Sigmoid colon (tissue), 7 donors: ENCODE data around the gene C22orf39. TPM values are rescaled to one million over a fixed set of nuclear protein-coding genes. Genes with fewer than 3 reads are reported as not detected.

Source experiments
- DNase-seq: peaks from one replicate; pipeline ENCODE4 v3.0.0-alpha.2; 2019
- H3K27ac ChIP-seq, 4 donors: fragments of 200-600 bp; sonication (generic); one replicate each; pipeline ENCODE4 v1.5.1; 2016 to 2019; ENCODE audit warnings: mild to moderate bottlenecking in 1 of 4
- H3K27me3 ChIP-seq, 3 donors: fragments of 200-600 bp; sonication (generic); one replicate each; pipeline ENCODE4 v1.5.1; 2019; ENCODE audit warnings: mild to moderate bottlenecking in 1 of 3
- H3K36me3 ChIP-seq, 4 donors: fragments of 200-600 bp; sonication (generic); one replicate each; pipeline ENCODE4 v1.5.1; 2016 to 2019
- H3K4me1 ChIP-seq, 4 donors: fragments of 200-600 bp; sonication (generic); one replicate each; pipeline ENCODE4 v1.5.1; 2017 to 2019
- H3K4me3 ChIP-seq, 4 donors: fragments of 200-600 bp; sonication (generic); one replicate each; pipeline ENCODE4 v1.5.1; 2017 to 2019; ENCODE audit warnings: mild to moderate bottlenecking in 2 of 4, moderate library complexity in 1 of 4
- H3K9me3 ChIP-seq, 4 donors: fragments of 200-600 bp in 3 of 4; sonication (generic) in 3 of 4; one replicate each; pipeline versions ENCODE4 v1.5.1 to v1.6.1; 2013 to 2019
- CTCF ChIP-seq, 4 experiments: fragments of 450-650 bp in 3 of 4; fragments of 200-600 bp in 1 of 4; IDR thresholded peaks; one replicate each; pipeline ENCODE4 v1.5.1; 2016 to 2019; ENCODE audit warnings: antibody characterized with exemption in 4 of 4, mild to moderate bottlenecking in 3 of 4, moderate library complexity in 2 of 4
- EP300 ChIP-seq, 4 donors: sonication (generic); formaldehyde crosslinking; IDR thresholded peaks; one replicate each; pipeline ENCODE4 v1.6.1; 2017; ENCODE audit warnings: antibody characterized with exemption in 4 of 4
- POLR2A ChIP-seq, 2 donors: fragments of 450-650 bp; IDR thresholded peaks; one replicate each; pipeline ENCODE4 v1.6.1; 2016; ENCODE audit warnings: antibody characterized with exemption in 2 of 2, mild to moderate bottlenecking in 2 of 2, moderate library complexity in 2 of 2
- POLR2AphosphoS5 ChIP-seq, 4 donors: sonication (generic); formaldehyde crosslinking; IDR thresholded peaks; one replicate each; pipeline ENCODE4 v1.6.1; 2017; ENCODE audit warnings: antibody characterized with exemption in 4 of 4
- WGBS, 2 donors: extraction: QIAGEN DNeasy Blood & Tissue Kit; methylation state at CpG; one replicate each; pipeline ENCODE4 v1.1.7; 2013; 5-methylcytosine and 5-hydroxymethylcytosine counted together
- intact Hi-C: fragments of 100-400 bp; cut with DNase I; formaldehyde crosslinking; loops from one replicate; pipeline ENCODE4 v1.15.1; 2023
- polyA plus RNA-seq, 3 donors: library from polyadenylated mRNA; stranded (reverse); fragments of 200-250 nt; gene quantifications; one replicate each; pipeline ENCODE4 v1.2.3, GENCODE V29; 2013
- total RNA-seq, 4 donors: library from RNA; depleted of rRNA; stranded (reverse); fragments of >200 nt; gene quantifications; one replicate each; pipeline ENCODE4 v1.1.0, GENCODE V29; 2016
- donor health status: healthy with polysubstance abuse.
- donor health status: Bipolar disorder and iron deficiency.
- donor health status: healthy.

C22orf39 gene
- total and polyA plus RNA-seq, 7 donors, result 25.2 to 135 (median 88.1) TPM

- H3K9me3 ChIP-seq, result no peaks in the 10 kb centered on the region
- intact Hi-C loops, result no loop called here
- no peaks in the 10 kb centered on the region for H3K36me3 ChIP-seq
- no peak overlapping the region for H3K4me3 ChIP-seq
- 96 to 97% methylated on average over 6 of the region's 6 CpGs for WGBS, 2 donors
- H3K27ac ChIP-seq, result no peak overlapping the region
- no peaks in the 10 kb centered on the region for H3K27me3 ChIP-seq
- no peaks in the 10 kb centered on the region for H3K4me1 ChIP-seq
- no peak for TF ChIP-seq EP300 (IDR thresholded peaks at IDR 0.05)
- TF ChIP-seq POLR2AphosphoS5 (IDR thresholded peaks at IDR 0.05), result no peak
- TF ChIP-seq CTCF (IDR thresholded peaks at IDR 0.05), result no peak
- no peak for TF ChIP-seq POLR2A (IDR thresholded peaks at IDR 0.05)
- DNase-seq, result no peak
Measured at GRCh38 chr22:19494676-19495173, 47.2 kb upstream of the C22orf39 start.

GRCh38 chr22:19494001-19494560, 46.6 kb upstream of the C22orf39 start:
- TF ChIP-seq EP300 (IDR thresholded peaks at IDR 0.05), result no peak
- TF ChIP-seq POLR2AphosphoS5 (IDR thresholded peaks at IDR 0.05), result no peak
- TF ChIP-seq POLR2A (IDR thresholded peaks at IDR 0.05), result no peak
- no peak for TF ChIP-seq CTCF (IDR thresholded peaks at IDR 0.05)
- intact Hi-C loops, result no loop called here
- no peak overlapping the region for H3K27ac ChIP-seq
- WGBS, 2 donors, result 98% methylated on average over 8 of the region's 8 CpGs
- H3K36me3 ChIP-seq, result no peaks in the 10 kb centered on the region
- peaks cover 0 to 4% (median 0%) of the 10 kb centered on the region in 4 donors for H3K4me1 ChIP-seq
- no peak overlapping the region for H3K4me3 ChIP-seq
- DNase-seq, result no peak
- no peaks in the 10 kb centered on the region for H3K27me3 ChIP-seq
- no peaks in the 10 kb centered on the region for H3K9me3 ChIP-seq

- Histone ChIP-seq H3K27me3 (no peaks in the 10 kb centered on the region), H3K27ac (no peak overlapping the region), H3K4me3 (no peak overlapping the region), H3K9me3 (no peaks in the 10 kb centered on the region), H3K36me3 (no peaks in the 10 kb centered on the region), H3K4me1 (peaks cover 0 to 6% (median 0%) of the 10 kb centered on the region in 4 donors)
- intact Hi-C loops, result no loop called here
- DNase-seq, result no peak
- TF ChIP-seq CTCF (IDR thresholded peaks at IDR 0.05), result no peak
- TF ChIP-seq EP300 (IDR thresholded peaks at IDR 0.05), result no peak
- no peak for TF ChIP-seq POLR2AphosphoS5 (IDR thresholded peaks at IDR 0.05)
- no peak for TF ChIP-seq POLR2A (IDR thresholded peaks at IDR 0.05)
- WGBS, 2 donors, result 89 to 91% methylated on average over 6 of the region's 6 CpGs
Measured at GRCh38 chr22:19492504-19493174, 45.1 kb upstream of the C22orf39 start.

GRCh38 chr22:19490628-19491230, 43.2 kb upstream of the C22orf39 start:
- intact Hi-C loops, result no loop called here
- Histone ChIP-seq H3K4me1 (peaks cover 0 to 6% (median 0%) of the 10 kb centered on the region in 4 donors), H3K27ac (no peak overlapping the region), H3K36me3 (no peaks in the 10 kb centered on the region), H3K27me3 (no peaks in the 10 kb centered on the region), H3K9me3 (no peaks in the 10 kb centered on the region), H3K4me3 (no peak overlapping the region)
- no peak for DNase-seq
- TF ChIP-seq POLR2AphosphoS5 (IDR thresholded peaks at IDR 0.05) (no peak), CTCF (IDR thresholded peaks at IDR 0.05) (no peak), EP300 (IDR thresholded peaks at IDR 0.05) (no peak), POLR2A (IDR thresholded peaks at IDR 0.05) (no peak)
- WGBS, 2 donors, result 92 to 94% methylated on average over 5 of the region's 5 CpGs
